Uterus (tissue), 2 donors: ENCODE results near the gene TMEM209.

ENCODE experiments used
- CTCF ChIP-seq, 4 experiments: fragments of 200-600 bp in 2 of 4; fragments of 450-650 bp in 2 of 4; sonication (generic) in 2 of 4; IDR thresholded peaks; one replicate each; pipeline ENCODE4 v1.5.1; 2016 to 2019; ENCODE audit warnings: antibody characterized with exemption in 4 of 4, mild to moderate bottlenecking in 2 of 4, moderate library complexity in 1 of 4
- POLR2A ChIP-seq, 2 donors: fragments of 450-650 bp; IDR thresholded peaks; one replicate each; pipeline ENCODE4 v1.6.1; 2016; ENCODE audit warnings: antibody characterized with exemption in 2 of 2, mild to moderate bottlenecking in 1 of 2, moderate library complexity in 1 of 2

GRCh38 chr7:130240240-130240639 lies 35.0 kb upstream of the TMEM209 start:
- TF ChIP-seq CTCF (IDR thresholded peaks at IDR 0.05) (no peak), POLR2A (IDR thresholded peaks at IDR 0.05) (no peak)
